ENCODE results near the gene KAT2A.

The KAT2A gene

GRCh38 chr17:42112552-42113176 is 8.5 kb downstream of the KAT2A start, which contains the start of gene DHX58:
DHX58 (minus strand) TSS chr17:42112714; CDS start chr17:42111892, 822 bp downstream.
- TF ChIP-seq CTCF (IDR thresholded peaks at IDR 0.05; ENCODE audit: low read depth, low read length) = no peak
- H3K4me3 ChIP-seq (ENCODE audit: low read depth, low read length) = peak within 1 kb of the TSS; percentile 52

GRCh38 chr17:42111871-42112551 is 9.2 kb downstream of the KAT2A start:
- peak overlapping the region; percentile 52 for H3K4me3 ChIP-seq (ENCODE audit: low read depth, low read length)
- TF ChIP-seq CTCF (IDR thresholded peaks at IDR 0.05; ENCODE audit: low read depth, low read length) = no peak

GRCh38 chr17:42111265-42111636 is 9.9 kb downstream of the KAT2A start:
- no peak overlapping the region for H3K4me3 ChIP-seq (ENCODE audit: low read depth, low read length)

GRCh38 chr17:42110301-42111264 is 10.6 kb downstream of the KAT2A start:
- no peak overlapping the region for H3K4me3 ChIP-seq (ENCODE audit: low read depth, low read length)
- no peak for TF ChIP-seq CTCF (IDR thresholded peaks at IDR 0.05; ENCODE audit: low read depth, low read length)

More at GRCh38 chr17:42111265-42111636, 9.9 kb downstream of the KAT2A start:
- no peak for TF ChIP-seq CTCF (IDR thresholded peaks at IDR 0.05; ENCODE audit: low read depth, low read length)

GRCh38 chr17:42109086-42109485 is 12.1 kb downstream of the KAT2A start:
- H3K4me3 ChIP-seq (ENCODE audit: low read depth, low read length) = no peak overlapping the region
- TF ChIP-seq CTCF (IDR thresholded peaks at IDR 0.05; ENCODE audit: low read depth, low read length) = no peak

GRCh38 chr17:42107597-42108576 is 13.3 kb downstream of the KAT2A start:
- H3K4me3 ChIP-seq (ENCODE audit: low read depth, low read length) = peak overlapping the region; percentile 6; the same call in 1 of the 2 replicates
- TF ChIP-seq CTCF (IDR thresholded peaks at IDR 0.05; ENCODE audit: low read depth, low read length) = no peak
